GM18873 (cell line): ENCODE data around the gene GPR63.

ENCODE experiments used
- ATAC-seq: cut with Tn5 transposase; IDR thresholded peaks from one replicate; pipeline ENCODE4 v1.9.1; 2021; ENCODE audit warnings: mild to moderate bottlenecking, moderate library complexity, moderate number of reproducible peaks; ENCODE audit not compliant: unreplicated experiment, low FRiP score

GPR63 gene

DNA sequence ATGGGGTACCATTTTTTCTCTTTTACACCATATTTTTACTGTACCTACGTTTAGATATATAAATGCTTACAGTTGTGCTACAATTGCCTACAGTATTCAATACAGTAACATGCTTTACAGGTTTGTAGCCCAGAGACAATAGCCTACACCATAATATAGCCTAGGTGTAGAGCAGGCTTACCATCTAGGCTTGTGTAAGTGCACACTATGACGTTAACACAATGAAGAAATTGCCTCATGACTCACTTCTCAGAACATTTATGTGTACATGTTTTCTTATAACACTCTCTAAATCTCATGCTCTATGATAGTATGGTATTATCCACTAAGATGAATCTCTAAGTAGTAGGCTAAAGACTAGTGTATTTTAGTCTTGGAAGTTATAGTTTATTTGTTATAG is 13.5 kb downstream of the GPR63 start:
- no peak for ATAC-seq

DNA sequence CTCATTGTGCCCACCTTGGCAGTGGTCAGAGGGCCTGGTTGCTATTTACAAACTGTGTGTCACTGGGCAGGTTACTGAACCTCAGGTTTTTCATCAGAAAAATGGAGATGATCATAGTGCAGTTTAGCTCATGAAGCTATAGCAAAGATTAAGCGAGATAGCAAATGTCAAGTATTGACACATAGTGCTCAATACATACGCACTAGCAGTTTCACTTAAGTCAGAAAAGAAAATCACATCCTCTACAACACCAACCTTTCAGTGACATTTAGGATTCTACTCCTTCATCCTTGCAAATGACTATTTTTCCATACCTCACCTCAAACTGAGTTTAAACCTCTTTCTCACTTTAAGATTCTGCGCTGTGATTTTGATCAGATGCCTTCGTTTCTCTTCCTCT is 16.2 kb downstream of the GPR63 start:
- ATAC-seq, result no peak

DNA sequence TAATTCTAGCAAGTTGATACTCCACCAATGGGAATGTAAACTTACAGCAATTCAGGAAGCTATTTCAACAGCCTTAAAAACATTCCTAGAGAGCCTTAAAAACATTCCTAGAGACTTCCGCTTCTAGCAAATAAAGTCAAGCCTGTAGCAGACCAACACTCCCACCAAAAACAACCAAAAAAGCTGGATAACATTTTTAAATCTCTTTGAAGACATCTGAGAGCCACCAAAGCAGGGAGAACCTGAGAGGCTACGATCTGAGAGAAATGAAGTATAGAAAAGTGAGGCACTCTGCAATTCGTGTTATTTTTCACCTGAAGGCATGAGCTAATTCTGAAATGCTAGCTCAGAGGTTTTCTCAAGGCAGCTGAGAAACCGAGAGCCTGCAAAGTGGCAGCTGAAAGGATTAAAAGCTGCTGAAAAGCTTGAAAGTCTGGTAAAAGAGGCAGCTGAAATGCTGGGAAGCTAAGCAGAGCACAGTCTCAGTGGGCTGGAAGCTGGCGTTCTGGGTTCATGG is 20.9 kb downstream of the GPR63 start:
- ATAC-seq, result no peak

DNA sequence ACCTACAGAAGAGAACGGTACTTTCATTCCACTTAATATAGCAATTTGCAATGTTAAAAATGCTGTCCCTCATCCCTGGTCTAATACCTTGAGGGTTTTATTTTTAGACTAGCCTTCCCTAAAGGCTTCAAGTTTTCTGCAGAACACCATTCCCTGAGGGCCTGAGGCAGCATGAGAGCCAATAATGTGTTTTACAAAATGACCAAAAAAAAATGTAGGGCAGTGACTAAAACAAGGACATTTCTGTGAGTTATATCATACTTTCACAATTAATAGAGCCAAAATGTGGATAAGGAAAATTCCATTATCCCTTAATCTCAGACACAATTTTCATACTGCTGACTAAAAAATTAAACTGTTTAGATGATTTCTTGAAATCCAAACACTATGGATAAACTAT is 22.7 kb downstream of the GPR63 start:
- no peak for ATAC-seq

DNA sequence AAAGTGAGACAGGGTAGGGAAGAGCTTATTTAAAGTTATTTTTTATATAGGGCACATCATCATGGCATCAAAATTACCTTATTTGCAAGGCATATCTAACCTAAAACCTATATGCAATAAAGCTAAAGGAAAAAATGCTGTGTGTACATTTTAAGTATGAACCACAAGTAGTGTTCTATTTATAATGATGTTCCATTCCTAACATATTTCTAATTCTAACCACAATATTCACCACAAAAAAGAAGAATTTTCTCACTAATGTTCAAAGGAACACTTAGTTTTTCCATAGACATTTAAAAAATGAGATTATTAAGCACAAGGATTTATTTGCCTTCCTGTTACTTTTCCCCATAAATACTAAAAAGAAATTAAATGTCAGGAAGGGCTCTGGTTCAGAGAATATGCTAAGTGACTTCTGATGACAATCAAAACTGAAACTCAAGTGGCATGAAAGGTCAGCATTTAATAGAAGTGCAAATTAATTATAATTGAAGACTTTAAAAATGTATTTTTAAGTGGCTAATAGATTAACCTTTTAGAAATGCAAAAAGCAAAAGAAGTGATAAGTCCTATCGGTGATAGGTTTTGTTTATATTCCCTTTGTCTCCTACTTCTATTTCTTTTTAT is 25.1 kb downstream of the GPR63 start:
- ATAC-seq, result no peak

DNA sequence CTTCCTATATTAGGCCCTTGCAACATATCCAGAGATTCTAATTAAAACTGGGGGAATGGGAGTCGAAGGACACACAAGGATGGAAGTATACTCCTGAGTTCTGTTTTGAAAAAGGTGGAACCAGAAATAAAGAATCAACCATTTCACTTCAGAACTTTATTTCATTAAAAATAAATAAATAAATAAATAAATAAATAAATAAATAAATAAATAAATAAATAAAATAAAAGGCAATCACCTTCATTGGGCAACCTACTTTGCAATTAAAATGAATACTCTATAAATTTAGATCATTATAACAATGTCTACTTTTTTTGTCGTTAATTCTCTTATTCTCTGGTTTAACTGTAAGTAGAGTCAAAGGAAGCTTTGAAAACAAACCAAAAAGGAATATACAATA is 25.6 kb downstream of the GPR63 start:
- ATAC-seq, result no peak

DNA sequence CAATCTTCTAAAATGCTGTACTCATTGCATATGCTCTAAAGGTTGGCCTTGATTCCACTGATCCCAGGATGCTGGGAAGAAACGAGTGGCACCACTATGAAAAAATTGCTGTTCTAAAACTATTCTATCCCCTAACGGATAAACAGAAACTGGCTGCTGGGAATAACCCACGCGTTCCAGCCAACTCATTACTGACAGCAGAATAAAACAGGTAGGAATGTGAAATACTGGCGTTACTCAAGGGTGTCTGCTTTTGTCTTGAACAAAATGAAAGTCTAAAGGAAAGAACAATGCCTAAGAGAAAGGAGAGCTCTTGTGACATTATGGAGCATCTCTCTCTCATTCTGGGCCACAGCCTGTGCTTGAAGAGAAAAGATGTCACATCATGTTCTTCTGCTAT is 26.1 kb downstream of the GPR63 start:
- ATAC-seq, result no peak

DNA sequence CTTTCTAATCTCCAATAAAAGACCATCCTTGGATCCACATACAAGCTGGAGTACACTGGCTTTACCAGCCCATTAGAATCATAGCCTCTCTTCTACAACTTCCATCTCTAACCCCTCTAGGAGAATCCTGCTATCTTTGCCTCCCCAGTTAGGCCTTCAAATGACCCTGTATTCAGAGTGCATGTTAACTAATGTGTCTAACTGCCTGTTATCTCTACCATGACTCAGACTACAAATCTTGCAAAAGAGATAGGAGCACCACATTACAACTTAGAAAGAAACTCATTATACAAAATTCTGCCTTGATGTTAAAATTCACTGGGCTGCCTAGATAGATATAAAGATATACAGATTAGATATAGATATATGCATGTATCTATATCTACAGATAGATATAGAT is 28.2 kb downstream of the GPR63 start:
- ATAC-seq, result no peak

DNA sequence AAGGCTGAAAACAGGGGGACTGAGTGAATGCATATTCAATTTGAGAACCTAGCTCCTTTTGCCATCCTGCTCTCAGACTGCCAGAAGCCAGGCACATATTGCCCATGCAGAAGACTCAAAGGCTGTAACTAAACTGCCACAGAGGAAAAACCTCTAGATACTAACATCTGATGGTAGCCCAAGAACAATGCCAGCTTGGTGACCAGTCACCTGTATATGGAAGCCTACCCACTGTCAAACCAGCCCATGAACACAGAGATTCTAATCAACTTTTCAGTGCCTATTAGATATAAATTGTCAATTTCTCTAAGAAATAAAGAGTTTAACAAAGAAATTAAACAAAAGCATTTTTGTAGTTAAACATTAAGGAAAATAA is 34.2 kb downstream of the GPR63 start:
- ATAC-seq, result no peak

DNA sequence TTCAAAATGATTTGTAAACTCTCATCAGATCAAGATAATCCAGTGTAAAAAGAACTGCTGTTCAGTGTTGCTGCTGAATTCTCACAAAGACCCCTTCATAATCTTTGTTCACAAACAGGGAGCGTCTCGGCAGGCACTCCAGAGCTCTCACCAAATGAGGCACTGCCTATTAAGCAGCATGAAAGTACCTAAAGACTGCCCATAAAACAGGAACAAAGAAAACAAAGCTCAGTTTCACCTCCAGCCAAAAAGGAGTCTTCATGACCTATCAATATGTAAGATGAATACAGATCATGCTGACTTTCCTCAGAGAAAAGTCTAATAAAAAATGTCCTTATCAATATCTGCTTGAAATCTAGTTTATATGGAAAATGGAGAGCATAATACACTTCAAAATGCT is 41.8 kb downstream of the GPR63 start:
- ATAC-seq, result no peak

DNA sequence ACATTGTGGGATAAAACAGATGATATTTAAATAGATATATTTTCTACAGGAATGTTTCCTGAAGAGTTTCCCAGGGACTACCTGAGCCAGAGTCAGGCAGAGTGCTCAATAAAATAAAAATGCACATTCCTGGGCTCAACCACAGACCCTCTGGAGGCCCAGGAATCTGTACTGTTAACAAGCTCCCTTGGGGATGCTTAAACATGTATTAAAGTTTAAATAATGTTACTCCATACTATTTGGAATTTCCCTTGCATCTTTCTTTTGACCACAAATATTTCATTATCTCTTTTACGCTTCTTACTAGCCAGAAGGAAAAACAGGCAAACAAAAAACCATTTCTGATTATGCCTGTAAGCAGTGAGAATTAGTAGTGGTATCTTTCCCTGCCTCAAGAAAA is 42.3 kb downstream of the GPR63 start:
- ATAC-seq, result no peak

DNA sequence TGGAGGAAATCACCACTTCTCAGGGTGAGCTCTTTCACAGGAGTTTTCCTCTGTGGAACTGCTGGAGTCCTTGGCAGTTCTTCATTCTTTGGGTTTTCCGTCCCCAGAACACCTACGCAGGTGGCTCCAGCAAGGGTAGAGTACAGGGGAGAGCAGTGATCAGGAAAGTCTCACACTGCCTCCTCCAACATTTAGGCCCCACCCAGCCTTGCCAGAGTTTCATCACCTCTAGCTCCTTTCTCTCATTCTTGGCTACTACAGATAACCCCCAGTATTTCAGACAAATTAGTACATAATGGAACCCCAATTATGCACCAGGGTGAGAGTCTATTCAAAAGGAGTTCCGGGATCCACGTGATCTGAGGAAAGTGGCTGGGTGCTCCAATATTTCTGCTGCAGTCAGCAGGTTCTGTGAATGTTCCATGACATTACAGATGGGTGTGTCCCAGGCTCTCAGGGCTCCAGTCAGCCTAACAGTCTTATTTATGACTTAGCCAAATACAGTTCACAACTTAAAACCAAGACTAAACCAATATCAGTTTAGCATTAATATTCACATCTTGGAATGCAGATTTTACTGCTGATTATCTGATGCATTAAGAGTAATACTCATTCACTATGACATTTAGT is 44.6 kb downstream of the GPR63 start:
- ATAC-seq, result no peak

DNA sequence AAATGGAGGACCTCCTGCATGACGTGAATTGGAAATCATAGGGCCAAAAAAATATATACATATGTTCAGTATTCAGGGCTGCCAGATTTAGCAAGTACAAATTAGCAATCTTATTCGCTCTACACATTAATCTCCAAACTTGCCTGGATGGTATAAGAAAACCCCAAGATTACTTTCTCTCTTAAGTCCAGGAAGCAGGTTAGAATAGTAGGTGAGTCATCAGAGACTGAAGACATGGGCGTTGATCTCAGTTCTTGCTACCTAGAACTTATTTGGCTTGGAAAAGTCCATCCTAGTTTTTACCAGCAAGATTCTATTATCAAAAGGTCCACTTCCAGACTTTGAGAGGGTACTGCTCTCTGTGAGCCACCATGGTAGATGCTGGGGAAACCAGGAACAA is 47.4 kb downstream of the GPR63 start:
- no peak for ATAC-seq

DNA sequence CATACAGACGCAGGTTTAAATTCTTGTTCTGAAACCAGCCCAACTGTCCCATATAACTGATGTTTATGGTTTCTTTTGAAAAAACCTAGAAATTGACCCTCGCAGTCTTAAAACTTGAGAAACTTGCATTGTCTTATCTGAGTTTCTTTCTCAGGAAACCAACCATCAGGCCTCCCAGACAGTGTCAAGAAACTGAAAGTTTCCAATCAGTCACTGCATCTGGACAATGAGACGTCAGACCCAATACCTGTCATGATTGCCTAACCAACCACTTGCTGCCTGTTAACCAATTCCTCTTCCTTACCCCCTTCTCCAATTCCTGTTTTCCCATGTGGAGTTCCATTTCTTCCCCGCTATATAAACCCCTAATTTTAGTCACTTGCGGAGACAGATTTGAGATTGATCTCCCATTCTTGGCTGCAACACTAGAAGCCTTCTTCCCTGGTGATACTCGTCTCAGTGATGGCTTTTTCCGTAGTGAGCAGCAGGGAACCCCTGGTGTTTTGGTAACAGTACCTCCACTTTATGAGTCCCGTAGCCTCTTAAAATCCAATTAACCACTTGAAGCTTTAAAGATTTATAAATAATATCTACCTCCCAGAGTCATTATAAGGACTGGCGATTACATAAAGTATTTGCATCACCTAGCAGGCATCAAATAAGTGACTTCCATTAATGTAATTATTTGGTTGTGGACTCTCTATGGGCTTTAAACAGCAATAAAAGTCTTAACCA is 49.3 kb downstream of the GPR63 start:
- ATAC-seq, result no peak

DNA sequence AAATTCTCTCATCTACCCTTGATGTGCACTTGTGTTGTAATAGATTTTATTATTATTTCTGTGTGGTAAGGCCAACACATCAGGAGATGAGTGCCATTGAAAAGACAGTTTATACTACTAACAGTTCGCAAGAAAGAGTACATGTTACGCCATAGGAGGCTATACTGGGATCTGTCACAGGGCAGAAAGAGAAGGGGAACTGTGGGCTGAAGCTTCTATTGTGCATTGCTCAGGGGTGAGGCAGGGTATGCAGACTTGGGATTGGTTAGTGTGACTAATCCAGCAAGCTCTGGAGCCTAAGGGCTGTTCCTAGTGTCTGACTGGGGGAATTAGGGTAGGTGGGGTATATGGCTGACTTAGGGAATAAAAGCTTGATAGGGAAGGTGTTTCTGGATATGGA is 50.9 kb downstream of the GPR63 start:
- ATAC-seq, result no peak

DNA sequence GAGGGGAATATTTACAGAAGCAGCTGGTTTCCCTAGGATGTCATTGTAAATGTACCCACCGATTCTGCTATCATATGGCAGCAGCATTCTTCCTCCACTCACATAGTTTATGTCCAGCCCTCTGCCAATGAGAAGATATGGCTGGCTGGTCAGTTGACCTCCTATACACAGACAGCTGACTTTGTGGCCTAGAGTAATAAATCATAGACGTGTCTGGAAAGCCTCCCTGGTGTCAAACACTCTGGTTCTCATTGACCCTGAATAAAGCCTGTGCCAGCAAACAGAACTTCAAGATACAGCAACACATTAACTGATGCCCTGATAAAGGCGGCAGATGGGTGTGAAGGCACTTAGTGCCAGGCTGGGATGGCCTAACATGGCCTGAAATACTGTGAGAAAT is 52.6 kb downstream of the GPR63 start:
- no peak for ATAC-seq

DNA sequence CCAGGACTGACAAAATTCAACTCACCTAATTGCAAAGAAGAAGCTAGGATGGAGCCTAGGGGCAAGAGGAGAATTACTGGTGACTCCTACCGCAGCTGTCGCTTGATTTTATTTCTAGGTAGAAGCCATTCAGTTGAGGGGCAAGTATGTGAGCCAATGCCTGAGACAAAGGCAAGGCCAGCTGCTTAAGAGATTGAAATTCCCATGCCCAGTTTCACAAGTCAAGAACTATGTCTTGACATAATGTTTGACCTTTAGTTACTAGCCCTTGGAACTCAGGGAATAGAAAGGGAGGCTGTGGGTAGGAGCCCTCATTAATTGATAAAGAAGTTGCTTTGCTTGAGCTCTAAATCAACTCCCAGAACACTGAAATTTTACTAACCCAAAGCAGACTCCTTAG is 54.0 kb downstream of the GPR63 start:
- ATAC-seq, result no peak

DNA sequence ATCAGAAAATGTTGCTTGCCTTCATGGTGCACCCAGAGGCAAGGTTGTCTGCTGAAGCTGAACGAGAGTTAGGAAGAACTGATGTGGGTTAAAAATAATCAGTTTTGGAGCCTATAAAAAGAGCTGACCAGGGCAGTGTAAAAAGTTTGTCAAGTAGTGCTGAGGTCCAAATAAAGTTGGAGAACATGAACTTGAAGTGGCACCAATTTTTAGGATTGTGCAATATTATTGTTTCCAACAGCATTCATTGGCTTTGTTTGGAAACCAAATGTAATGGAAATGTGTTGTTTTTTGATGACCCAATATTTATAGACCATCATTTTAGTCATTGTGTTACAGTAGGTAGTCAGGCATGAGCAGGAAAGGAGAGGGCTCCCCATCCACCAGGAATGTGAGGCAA is 55.7 kb downstream of the GPR63 start:
- no peak for ATAC-seq

DNA sequence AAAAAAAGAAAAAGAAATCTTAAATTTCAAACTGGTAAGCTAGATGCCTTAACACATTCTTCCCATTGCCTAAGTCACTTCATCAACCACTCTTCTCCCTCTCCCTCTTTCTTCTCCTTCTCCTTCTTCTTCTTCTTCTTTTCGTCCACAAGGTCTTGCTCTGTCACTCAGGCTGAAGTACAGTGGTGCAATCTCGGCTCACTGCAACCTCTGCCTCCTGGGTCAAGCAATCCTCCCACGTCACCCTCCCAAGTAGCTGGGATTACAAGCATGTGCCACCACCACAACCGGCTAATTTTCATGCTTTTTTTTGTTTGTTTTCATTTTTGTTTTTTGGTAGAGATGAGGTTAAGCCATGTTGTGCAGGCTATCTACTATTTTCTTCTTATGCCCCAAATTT is 60.2 kb downstream of the GPR63 start:
- ATAC-seq, result no peak

DNA sequence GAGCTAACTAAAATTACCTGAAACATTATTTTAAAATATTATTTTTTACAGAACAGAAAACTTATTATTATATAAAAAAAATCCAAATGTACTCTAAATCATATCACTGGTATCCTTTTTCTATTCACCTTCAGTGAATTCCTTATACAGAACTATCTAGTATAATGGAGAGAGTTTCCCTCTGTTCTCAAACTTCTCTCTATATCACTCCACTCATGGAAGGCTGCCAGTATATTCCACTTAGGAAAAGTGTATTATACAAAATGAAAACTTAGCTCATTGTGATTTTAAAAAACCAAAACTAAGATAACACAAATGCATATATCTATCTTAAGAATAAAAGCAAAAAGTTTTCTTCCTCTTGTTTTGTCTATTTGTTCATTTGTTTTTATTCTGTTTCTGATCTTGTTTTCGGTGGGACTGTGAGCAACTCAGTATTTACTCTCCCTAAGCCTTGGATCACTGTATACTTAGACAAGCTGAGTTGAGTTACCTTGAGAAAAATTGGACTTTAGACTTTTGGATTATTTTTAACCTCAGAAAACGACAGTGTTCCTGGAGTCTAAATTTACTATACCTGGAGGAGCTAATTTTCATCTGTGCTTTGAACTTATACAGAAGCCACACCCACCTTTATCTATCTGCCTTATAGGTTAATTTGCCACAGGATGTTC is 61.4 kb downstream of the GPR63 start:
- no peak for ATAC-seq

DNA sequence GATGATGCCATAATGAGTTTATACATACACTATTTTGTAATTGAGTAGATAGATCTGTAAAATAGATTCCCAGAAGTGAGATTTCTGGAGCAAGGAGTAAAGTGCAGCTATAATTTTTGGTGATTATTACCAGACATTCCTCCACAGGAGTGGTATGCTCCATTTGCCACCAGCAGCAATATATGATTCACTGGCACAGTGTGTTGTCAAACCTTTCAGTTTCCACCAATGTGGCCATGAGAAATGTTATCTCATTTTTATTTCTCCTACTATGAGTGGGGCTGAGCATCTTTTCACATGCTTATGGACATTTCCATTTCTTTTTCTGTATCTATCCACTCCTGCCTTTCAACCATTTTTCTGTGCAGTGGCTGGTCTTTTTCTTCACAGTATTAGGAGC is 70.5 kb downstream of the GPR63 start:
- no peak for ATAC-seq
